ENCODE results near the gene MCFD2. TPM values are rescaled to one million over a fixed set of nuclear protein-coding genes. Genes with fewer than 3 reads are reported as not detected.

The MCFD2 gene
- total and polyA plus RNA-seq, 8 donors: 13.3 to 127 (median 43.3) TPM

DNA sequence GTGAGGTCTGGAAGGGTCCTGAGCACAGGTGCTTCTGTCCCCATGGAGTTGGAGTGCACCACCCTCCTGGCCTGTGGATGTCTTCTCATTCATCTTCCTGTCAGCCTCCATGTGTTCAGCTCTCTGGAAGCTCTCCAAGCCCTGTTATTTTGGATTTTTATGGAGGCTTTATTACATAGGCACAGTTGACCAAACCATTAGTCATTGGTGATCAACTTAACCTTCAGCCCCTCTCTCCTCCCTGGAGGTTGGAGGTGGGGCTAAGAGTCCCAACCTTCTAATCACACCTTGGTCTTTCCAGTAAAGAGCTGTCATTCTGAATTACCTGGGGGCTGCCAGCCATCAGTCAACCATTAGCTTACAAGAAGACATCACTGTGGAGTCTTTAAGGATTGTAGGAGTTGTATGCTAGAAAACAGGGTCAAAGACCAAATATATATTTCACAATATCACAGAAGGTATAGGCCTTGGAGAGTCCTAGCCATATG, 7.5 kb upstream of the MCFD2 start:
- H3K27me3 ChIP-seq: no peaks in the 10 kb centered on the region
- H3K4me3 ChIP-seq: no peak overlapping the region
- H3K36me3 ChIP-seq: no peaks in the 10 kb centered on the region
- H3K4me1 ChIP-seq: peaks cover 0 to 6% (median 3%) of the 10 kb centered on the region in 4 donors
- intact Hi-C loops (cut with DNase I; ENCODE audit: low total_unique reads): no loop called here
- peaks cover 0 to 15% (median 2%) of the 10 kb centered on the region in 4 donors for H3K9me3 ChIP-seq
- H3K27ac ChIP-seq: no peak overlapping the region
- no peak for DNase-seq
- TF ChIP-seq EP300 (IDR thresholded peaks at IDR 0.05): no peak

DNA sequence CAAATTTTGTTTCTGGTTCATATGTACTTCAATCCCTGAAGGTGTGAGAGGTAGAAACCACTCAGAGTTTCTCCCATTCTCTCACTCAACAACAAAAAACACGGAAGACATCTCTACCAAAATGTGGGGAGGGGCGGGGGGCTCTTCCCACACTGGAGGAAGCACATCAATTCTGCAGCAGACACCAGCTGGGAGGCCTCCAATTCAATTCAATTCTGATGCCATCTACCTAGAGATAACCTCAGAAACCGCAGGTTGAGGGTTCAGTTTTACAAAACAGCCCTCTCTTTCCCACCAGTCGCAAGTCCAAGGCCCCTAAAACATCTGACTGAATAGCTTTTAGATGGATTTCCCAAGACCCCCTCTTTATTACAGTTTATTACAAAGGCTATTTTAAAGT, 7.0 kb upstream of the MCFD2 start:
- WGBS, 5 donors: 84 to 93% (median 90%) methylated on average over 4 of the region's 4 CpGs
- peaks cover 0 to 15% (median 2%) of the 10 kb centered on the region in 4 donors for H3K9me3 ChIP-seq
- peaks cover 0 to 10% (median 3%) of the 10 kb centered on the region in 4 donors for H3K4me1 ChIP-seq
- no peak overlapping the region for H3K27ac ChIP-seq
- no peak overlapping the region for H3K4me3 ChIP-seq
- H3K36me3 ChIP-seq: no peaks in the 10 kb centered on the region
- DNase-seq: no peak
- H3K27me3 ChIP-seq: no peaks in the 10 kb centered on the region
- TF ChIP-seq, protein P1, sequence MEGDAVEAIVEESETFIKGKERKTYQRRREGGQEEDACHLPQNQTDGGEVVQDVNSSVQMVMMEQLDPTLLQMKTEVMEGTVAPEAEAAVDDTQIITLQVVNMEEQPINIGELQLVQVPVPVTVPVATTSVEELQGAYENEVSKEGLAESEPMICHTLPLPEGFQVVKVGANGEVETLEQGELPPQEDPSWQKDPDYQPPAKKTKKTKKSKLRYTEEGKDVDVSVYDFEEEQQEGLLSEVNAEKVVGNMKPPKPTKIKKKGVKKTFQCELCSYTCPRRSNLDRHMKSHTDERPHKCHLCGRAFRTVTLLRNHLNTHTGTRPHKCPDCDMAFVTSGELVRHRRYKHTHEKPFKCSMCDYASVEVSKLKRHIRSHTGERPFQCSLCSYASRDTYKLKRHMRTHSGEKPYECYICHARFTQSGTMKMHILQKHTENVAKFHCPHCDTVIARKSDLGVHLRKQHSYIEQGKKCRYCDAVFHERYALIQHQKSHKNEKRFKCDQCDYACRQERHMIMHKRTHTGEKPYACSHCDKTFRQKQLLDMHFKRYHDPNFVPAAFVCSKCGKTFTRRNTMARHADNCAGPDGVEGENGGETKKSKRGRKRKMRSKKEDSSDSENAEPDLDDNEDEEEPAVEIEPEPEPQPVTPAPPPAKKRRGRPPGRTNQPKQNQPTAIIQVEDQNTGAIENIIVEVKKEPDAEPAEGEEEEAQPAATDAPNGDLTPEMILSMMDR (IDR thresholded peaks at IDR 0.05): no peak
- TF ChIP-seq POLR2AphosphoS5 (IDR thresholded peaks at IDR 0.05) (no peak), EP300 (IDR thresholded peaks at IDR 0.05) (no peak), POLR2A (IDR thresholded peaks at IDR 0.05) (no peak)
- intact Hi-C loops (cut with DNase I; ENCODE audit: low total_unique reads): no loop called here

DNA sequence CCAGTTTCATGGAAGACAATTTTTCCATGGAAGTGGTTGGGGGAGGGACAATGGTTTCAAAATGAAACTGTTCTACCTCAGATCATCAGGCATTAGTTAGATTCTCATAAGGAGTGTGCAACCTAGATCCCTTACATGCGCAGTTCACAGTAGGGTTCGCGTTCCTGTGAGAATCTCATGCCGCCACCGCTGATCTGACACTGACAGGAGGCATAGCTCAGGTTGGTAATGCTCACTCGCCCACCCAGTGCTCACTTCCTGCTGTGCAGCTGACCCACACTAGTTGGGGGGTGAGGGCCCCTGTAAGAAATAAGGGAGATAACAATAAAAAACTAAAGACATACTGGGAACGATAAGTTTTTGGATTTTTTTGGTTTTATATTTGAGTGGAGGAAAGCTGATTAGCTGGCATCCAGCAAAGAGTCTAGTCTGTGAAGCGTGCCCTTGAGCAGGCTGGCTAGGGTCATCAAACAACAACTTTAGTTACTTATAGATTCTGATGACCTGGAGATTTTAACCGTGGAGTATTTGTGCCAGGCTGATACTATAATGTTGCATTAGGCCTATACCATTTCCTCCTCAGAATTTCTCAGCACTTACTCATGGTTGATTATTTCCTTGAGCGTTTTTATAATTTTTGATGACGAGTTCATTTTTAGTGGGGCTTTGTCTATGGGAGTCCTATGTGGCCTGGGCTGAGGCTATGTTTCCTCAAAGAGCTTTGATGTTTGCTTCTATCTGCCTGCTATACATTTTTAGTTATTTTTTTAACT, 6.3 kb upstream of the MCFD2 start:
- peaks cover under 1 to 17% (median 5%) of the 10 kb centered on the region in 4 donors for H3K4me1 ChIP-seq
- no peak for DNase-seq
- WGBS, 5 donors: 83 to 90% (median 87%) methylated on average over 11 of the region's 11 CpGs

DNA sequence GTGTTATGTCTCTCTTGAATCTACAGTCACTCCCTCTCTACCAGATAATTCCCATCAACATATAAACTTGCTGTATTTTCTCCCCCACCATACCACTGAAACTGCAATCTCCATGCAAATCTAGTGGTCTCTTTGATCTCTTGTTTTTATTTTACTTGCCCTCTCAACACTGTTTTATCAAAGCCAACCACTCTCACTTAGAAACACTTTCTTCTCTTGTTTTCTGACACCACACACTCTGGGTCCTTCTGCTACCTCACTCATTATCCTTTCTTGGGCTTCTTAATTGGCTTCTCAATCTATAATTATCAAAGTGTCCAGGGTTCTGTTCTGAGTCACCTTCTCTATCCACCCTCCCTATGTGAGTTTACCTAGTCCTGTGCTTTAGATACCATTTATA, 2.0 kb upstream of the MCFD2 start:
- Histone ChIP-seq H3K36me3 (peaks cover 0 to 1% (median 0%) of the 10 kb centered on the region in 4 donors), H3K4me1 (peaks cover 25 to 48% (median 33%) of the 10 kb centered on the region in 4 donors), H3K4me3 (no peak overlapping the region), H3K27ac (no peak overlapping the region), H3K9me3 (no peaks in the 10 kb centered on the region), H3K27me3 (no peaks in the 10 kb centered on the region)
- intact Hi-C loops (cut with DNase I; ENCODE audit: low total_unique reads): no loop called here
- DNase-seq: no peak
- TF ChIP-seq, protein P1 (IDR thresholded peaks at IDR 0.05): no peak
- no peak for TF ChIP-seq POLR2AphosphoS5 (IDR thresholded peaks at IDR 0.05)
- no peak for TF ChIP-seq POLR2A (IDR thresholded peaks at IDR 0.05)
- TF ChIP-seq EP300 (IDR thresholded peaks at IDR 0.05): no peak

More for the DNA sequence above, 6.3 kb upstream of the MCFD2 start:
- intact Hi-C loops (cut with DNase I; ENCODE audit: low total_unique reads): no loop called here
- no peak overlapping the region for H3K27ac ChIP-seq
- no peaks in the 10 kb centered on the region for H3K27me3 ChIP-seq
- TF ChIP-seq POLR2A (IDR thresholded peaks at IDR 0.05): no peak
- H3K4me3 ChIP-seq: no peak overlapping the region
- peaks cover 0 to 9% (median 0%) of the 10 kb centered on the region in 4 donors for H3K9me3 ChIP-seq
- H3K36me3 ChIP-seq: no peaks in the 10 kb centered on the region

DNA sequence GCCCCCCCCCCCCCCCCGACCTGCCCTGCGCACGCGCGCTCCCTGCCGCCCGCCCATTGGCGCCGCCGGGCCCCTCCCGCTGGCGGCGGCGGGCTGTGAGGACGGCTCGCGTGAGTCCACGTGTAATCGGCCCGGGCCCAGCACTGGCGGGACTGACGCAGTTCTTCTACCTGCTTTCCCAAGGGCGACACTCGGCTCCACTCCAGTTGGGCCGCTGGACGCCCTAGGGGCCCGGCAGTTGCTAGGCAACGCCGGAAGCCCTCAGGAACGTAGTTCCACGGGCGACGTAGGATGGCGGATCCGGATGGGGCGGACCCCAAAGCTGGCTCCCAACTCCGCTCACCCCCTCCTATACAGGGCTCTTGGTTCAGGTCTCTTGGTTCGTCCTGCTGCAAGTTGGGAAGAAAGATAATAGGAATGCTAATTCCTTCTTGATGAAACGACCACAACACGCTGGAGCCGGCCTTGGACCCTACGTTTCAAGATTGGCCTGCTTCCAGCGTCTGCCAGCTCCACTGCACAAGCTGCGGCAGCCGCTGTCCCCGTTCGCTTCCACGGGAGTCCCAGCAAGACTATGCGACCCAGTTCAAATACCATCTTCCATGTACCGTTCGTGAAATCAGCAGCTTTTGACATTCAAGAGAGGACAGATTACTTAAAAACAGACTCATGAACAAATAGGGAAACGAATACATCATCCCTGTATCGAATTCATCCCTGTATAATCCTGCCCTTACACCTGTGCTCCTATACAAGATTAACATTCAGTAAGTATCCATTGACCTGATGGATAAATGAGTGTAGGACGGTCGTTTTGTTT, 415 bp upstream of the MCFD2 start:
- 0 to 1% (median 0%) methylated on average over 17 to 55 of the region's 55 CpGs for whole genome bisulfite sequencing, 5 donors
- peak; percentile 95 to 96 for DNase-seq
- Histone ChIP-seq H3K9me3 (no peaks in the 10 kb centered on the region), H3K27me3 (no peaks in the 10 kb centered on the region), H3K36me3 (peaks cover 0 to 15% (median 8%) of the 10 kb centered on the region in 4 donors), H3K4me3 (peak overlapping the region; percentile 84 to 99 (median 89)), H3K27ac (peak overlapping the region; percentile 93 to 98 (median 95)), H3K4me1 (peaks cover 25 to 53% (median 37%) of the 10 kb centered on the region in 4 donors)
- TF ChIP-seq, protein P1 (IDR thresholded peaks at IDR 0.05): no peak
- peak; percentile 58 to 86 (median 69) for TF ChIP-seq POLR2AphosphoS5 (IDR thresholded peaks at IDR 0.05)
- intact Hi-C loops (cut with DNase I; ENCODE audit: low total_unique reads): no loop called here
